ENCODE data around the gene PLEKHA5.
"Not testable (repeated sequence)": the region's sequence is repeated elsewhere in the genome, so short reads cannot be mapped to it uniquely, and the experiment has no call there.

Gene PLEKHA5

GRCh38 chr12:19303496-19303895, 174.0 kb downstream of the PLEKHA5 start:
- Histone ChIP-seq H3K4me3 (ENCODE audit: low read length) (no peak overlapping the region), H3K9me3 (ENCODE audit: insufficient read depth, low read length) (no peaks in the 10 kb centered on the region), H3K27me3 (ENCODE audit: low read depth, low read length) (no peaks in the 10 kb centered on the region), H2AFZ (ENCODE audit: low read depth, low read length) (no peak overlapping the region), H3K79me2 (ENCODE audit: low read length) (no peaks in the 10 kb centered on the region), H3K4me2 (ENCODE audit: low read length) (no peak overlapping the region), H3K27ac (ENCODE audit: low read length) (no peak overlapping the region), H3K36me3 (replicated peaks; ENCODE audit: low read depth, low read length) (no peaks in the 10 kb centered on the region), H3K9ac (ENCODE audit: low read length) (no peak overlapping the region), H4K20me1 (ENCODE audit: insufficient read depth, low read length) (no peaks in the 10 kb centered on the region), H3K4me1 (ENCODE audit: low read length) (no peaks in the 10 kb centered on the region)
- TF ChIP-seq CTCF (IDR thresholded peaks at IDR 0.05; ENCODE audit: low read depth, low read length): no peak
- TF ChIP-seq EZH2phosphoT487 (IDR thresholded peaks at IDR 0.05; ENCODE audit: low read depth): no peak

- Histone ChIP-seq H3K9me3 (ENCODE audit: insufficient read depth, low read length) (no peaks in the 10 kb centered on the region), H2AFZ (ENCODE audit: low read depth, low read length) (no peak overlapping the region), H4K20me1 (ENCODE audit: insufficient read depth, low read length) (no peaks in the 10 kb centered on the region), H3K79me2 (ENCODE audit: low read length) (no peaks in the 10 kb centered on the region), H3K27me3 (ENCODE audit: low read depth, low read length) (no peaks in the 10 kb centered on the region), H3K4me3 (ENCODE audit: low read length) (no peak overlapping the region), H3K4me2 (ENCODE audit: low read length) (no peak overlapping the region), H3K27ac (ENCODE audit: low read length) (no peak overlapping the region), H3K9ac (ENCODE audit: low read length) (no peak overlapping the region), H3K36me3 (replicated peaks; ENCODE audit: low read depth, low read length) (no peaks in the 10 kb centered on the region), H3K4me1 (ENCODE audit: low read length) (no peaks in the 10 kb centered on the region)
- TF ChIP-seq EZH2phosphoT487 (IDR thresholded peaks at IDR 0.05; ENCODE audit: low read depth): no peak
- TF ChIP-seq CTCF (IDR thresholded peaks at IDR 0.05; ENCODE audit: low read depth, low read length): no peak
Observed at GRCh38 chr12:19304149-19304750, 174.7 kb downstream of the PLEKHA5 start.

GRCh38 chr12:19305621-19306020, 176.1 kb downstream of the PLEKHA5 start:
- not testable (repeated sequence) for H3K9ac ChIP-seq (ENCODE audit: low read length); H3K4me1 ChIP-seq (ENCODE audit: low read length); H3K27me3 ChIP-seq (ENCODE audit: low read depth, low read length); H3K4me2 ChIP-seq (ENCODE audit: low read length); H3K79me2 ChIP-seq (ENCODE audit: low read length); H3K27ac ChIP-seq (ENCODE audit: low read length); H3K36me3 ChIP-seq (replicated peaks; ENCODE audit: low read depth, low read length); H4K20me1 ChIP-seq (ENCODE audit: insufficient read depth, low read length); H2AFZ ChIP-seq (ENCODE audit: low read depth, low read length); H3K9me3 ChIP-seq (ENCODE audit: insufficient read depth, low read length); H3K4me3 ChIP-seq (ENCODE audit: low read length)

GRCh38 chr12:19306366-19306765, 176.8 kb downstream of the PLEKHA5 start:
- Histone ChIP-seq H3K36me3 (replicated peaks; ENCODE audit: low read depth, low read length) (no peaks in the 10 kb centered on the region), H3K27me3 (ENCODE audit: low read depth, low read length) (no peaks in the 10 kb centered on the region), H2AFZ (ENCODE audit: low read depth, low read length) (no peak overlapping the region), H3K9ac (ENCODE audit: low read length) (no peak overlapping the region), H3K4me1 (ENCODE audit: low read length) (no peaks in the 10 kb centered on the region), H3K9me3 (ENCODE audit: insufficient read depth, low read length) (no peaks in the 10 kb centered on the region), H3K27ac (ENCODE audit: low read length) (no peak overlapping the region), H3K4me2 (ENCODE audit: low read length) (no peak overlapping the region), H3K4me3 (ENCODE audit: low read length) (no peak overlapping the region), H4K20me1 (ENCODE audit: insufficient read depth, low read length) (no peaks in the 10 kb centered on the region), H3K79me2 (ENCODE audit: low read length) (no peaks in the 10 kb centered on the region)
- TF ChIP-seq EZH2phosphoT487 (IDR thresholded peaks at IDR 0.05; ENCODE audit: low read depth) (no peak), CTCF (IDR thresholded peaks at IDR 0.05; ENCODE audit: low read depth, low read length) (no peak)

Data from OCI-LY3 (cell line).